ENCODE results near the gene PTPRQ.

PTPRQ gene

GRCh38 chr12:80707830-80708258 lies 263.8 kb downstream of the PTPRQ start:
- DNase-seq: no peak

GRCh38 chr12:80708259-80708974 lies 264.4 kb downstream of the PTPRQ start:
- no peak for DNase-seq

- no peak for DNase-seq
Observed at GRCh38 chr12:80708975-80709328, 264.9 kb downstream of the PTPRQ start.

- no peak for DNase-seq
Observed at GRCh38 chr12:80709811-80710726, 266.0 kb downstream of the PTPRQ start.

GRCh38 chr12:80710727-80711449 lies 266.9 kb downstream of the PTPRQ start:
- DNase-seq: no peak

- DNase-seq: no peak
Observed at GRCh38 chr12:80711866-80712265, 267.8 kb downstream of the PTPRQ start.

GRCh38 chr12:80712866-80713265 lies 268.8 kb downstream of the PTPRQ start:
- no peak for DNase-seq

- DNase-seq: no peak
Observed at GRCh38 chr12:80713419-80713818, 269.4 kb downstream of the PTPRQ start.

GRCh38 chr12:80714055-80714454 lies 270.0 kb downstream of the PTPRQ start:
- no peak for DNase-seq

GRCh38 chr12:80714846-80715245 lies 270.8 kb downstream of the PTPRQ start:
- no peak for DNase-seq

GRCh38 chr12:80715713-80716249 lies 271.7 kb downstream of the PTPRQ start:
- no peak for DNase-seq

GRCh38 chr12:80716696-80717469 lies 272.8 kb downstream of the PTPRQ start, which contains the start of gene MYF5:
Gene MYF5 (plus strand): TSS chr12:80716912. CDS start chr12:80717064, 152 bp downstream.
- no peak for DNase-seq

- DNase-seq: no peak
Observed at GRCh38 chr12:80717856-80718255, 273.8 kb downstream of the PTPRQ start.

GRCh38 chr12:80720516-80720915 lies 276.5 kb downstream of the PTPRQ start:
- no peak for DNase-seq

GRCh38 chr12:80721326-80721725 lies 277.3 kb downstream of the PTPRQ start:
- no peak for DNase-seq

Measured in amniotic stem cell (primary cell).